Effector memory CD4-positive, alpha-beta T cell (primary cell): ENCODE data around the gene RELL2.

ENCODE experiments used
- DNase-seq, 3 donors: peaks; one replicate each; pipeline ENCODE4 v3.0.0-alpha.2; 2020
- H3K27ac ChIP-seq: 2 replicates; pipeline ENCODE4 v1.7.0; 2013; ENCODE audit warnings: mild to moderate bottlenecking, low read length, moderate library complexity; ENCODE audit not compliant: insufficient read depth, poor library complexity, severe bottlenecking
- H3K27me3 ChIP-seq: replicated peaks from 2 replicates; pipeline ENCODE4 v1.7.0; 2013; ENCODE audit warnings: mild to moderate bottlenecking, low read length; ENCODE audit not compliant: insufficient read depth, control insufficient read depth, poor library complexity, severe bottlenecking
- H3K36me3 ChIP-seq: 2 replicates; pipeline ENCODE4 v1.7.0; 2013; ENCODE audit warnings: mild to moderate bottlenecking, low read length, moderate library complexity; ENCODE audit not compliant: control insufficient read depth, insufficient read depth
- H3K4me1 ChIP-seq: 2 replicates; pipeline ENCODE4 v1.7.0; 2013; ENCODE audit warnings: low read length, mild to moderate bottlenecking; ENCODE audit not compliant: control insufficient read depth, insufficient read depth, poor library complexity, severe bottlenecking
- H3K4me3 ChIP-seq: 2 replicates; pipeline ENCODE4 v1.7.0; 2013; ENCODE audit warnings: low read length, low read depth, mild to moderate bottlenecking; ENCODE audit not compliant: insufficient read depth, poor library complexity, severe bottlenecking
- H3K9me3 ChIP-seq: 2 replicates; pipeline ENCODE4 v1.7.0; 2013; ENCODE audit warnings: mild to moderate bottlenecking, low read length, moderate library complexity; ENCODE audit not compliant: control insufficient read depth

The RELL2 gene

GRCh38 chr5:141663506-141663905, 26.7 kb downstream of the RELL2 start:
- no peak for DNase-seq
- H3K36me3 ChIP-seq, result no peaks in the 10 kb centered on the region
- H3K27ac ChIP-seq, result no peak overlapping the region
- no peaks in the 10 kb centered on the region for H3K27me3 ChIP-seq
- H3K4me1 ChIP-seq, result no peaks in the 10 kb centered on the region
- no peaks in the 10 kb centered on the region for H3K9me3 ChIP-seq
- no peak overlapping the region for H3K4me3 ChIP-seq

- peak; percentile 42 to 62 (median 47) for DNase-seq
- Histone ChIP-seq H3K4me1 (no peaks in the 10 kb centered on the region), H3K27me3 (no peaks in the 10 kb centered on the region), H3K27ac (no peak overlapping the region), H3K36me3 (no peaks in the 10 kb centered on the region), H3K9me3 (no peaks in the 10 kb centered on the region), H3K4me3 (no peak overlapping the region)
Observed at GRCh38 chr5:141664733-141665461, 28.1 kb downstream of the RELL2 start.

- Histone ChIP-seq H3K4me3 (no peak overlapping the region), H3K4me1 (no peaks in the 10 kb centered on the region), H3K9me3 (no peaks in the 10 kb centered on the region), H3K27ac (no peak overlapping the region), H3K36me3 (no peaks in the 10 kb centered on the region), H3K27me3 (no peaks in the 10 kb centered on the region)
- no peak for DNase-seq
Observed at GRCh38 chr5:141665995-141666940, 29.5 kb downstream of the RELL2 start.

GRCh38 chr5:141668601-141669265, 31.9 kb downstream of the RELL2 start:
- Histone ChIP-seq H3K27me3 (no peaks in the 10 kb centered on the region), H3K4me1 (no peaks in the 10 kb centered on the region), H3K27ac (no peak overlapping the region), H3K4me3 (no peak overlapping the region), H3K36me3 (no peaks in the 10 kb centered on the region), H3K9me3 (no peaks in the 10 kb centered on the region)
- DNase-seq, result no peak

- no peak for DNase-seq
- Histone ChIP-seq H3K36me3 (no peaks in the 10 kb centered on the region), H3K4me3 (no peak overlapping the region), H3K27me3 (no peaks in the 10 kb centered on the region), H3K4me1 (no peaks in the 10 kb centered on the region), H3K27ac (no peak overlapping the region), H3K9me3 (no peaks in the 10 kb centered on the region)
Observed at GRCh38 chr5:141669520-141669919, 32.7 kb downstream of the RELL2 start.

- Histone ChIP-seq H3K36me3 (no peaks in the 10 kb centered on the region), H3K4me3 (no peak overlapping the region), H3K27me3 (no peaks in the 10 kb centered on the region), H3K27ac (no peak overlapping the region), H3K4me1 (no peaks in the 10 kb centered on the region), H3K9me3 (no peaks in the 10 kb centered on the region)
- DNase-seq, result no peak
Observed at GRCh38 chr5:141672071-141672840, 35.5 kb downstream of the RELL2 start.

- no peak overlapping the region for H3K27ac ChIP-seq
Observed at GRCh38 chr5:141672841-141673813, 36.3 kb downstream of the RELL2 start.

GRCh38 chr5:141674747-141675146, 38.0 kb downstream of the RELL2 start:
- no peak overlapping the region for H3K27ac ChIP-seq
- no peaks in the 10 kb centered on the region for H3K4me1 ChIP-seq
- no peaks in the 10 kb centered on the region for H3K36me3 ChIP-seq
- no peak overlapping the region for H3K4me3 ChIP-seq
- H3K27me3 ChIP-seq, result no peaks in the 10 kb centered on the region
- DNase-seq, result no peak
- no peaks in the 10 kb centered on the region for H3K9me3 ChIP-seq

More at GRCh38 chr5:141672841-141673813, 36.3 kb downstream of the RELL2 start:
- Histone ChIP-seq H3K36me3 (no peaks in the 10 kb centered on the region), H3K4me3 (no peak overlapping the region), H3K4me1 (no peaks in the 10 kb centered on the region), H3K9me3 (no peaks in the 10 kb centered on the region), H3K27me3 (no peaks in the 10 kb centered on the region)
- DNase-seq, result no peak

GRCh38 chr5:141675672-141676071, 38.9 kb downstream of the RELL2 start:
- H3K27ac ChIP-seq, result no peak overlapping the region
- DNase-seq, result no peak
- H3K4me3 ChIP-seq, result no peak overlapping the region
- no peaks in the 10 kb centered on the region for H3K36me3 ChIP-seq
- H3K27me3 ChIP-seq, result no peaks in the 10 kb centered on the region
- no peaks in the 10 kb centered on the region for H3K4me1 ChIP-seq
- H3K9me3 ChIP-seq, result no peaks in the 10 kb centered on the region
